GM12878 (cell line): ENCODE results near the gene OPRM1. TPM values are rescaled to one million over a fixed set of nuclear protein-coding genes. Genes with fewer than 3 reads are reported as not detected.

ENCODE experiments used
- ATAC-seq: fragments of 200-7000 bp; cut with Tn5 transposase; 3 replicates; pipeline ENCODE4 v1.9.1; 2020; ENCODE audit warnings: mild to moderate bottlenecking, moderate library complexity
- BruUV-seq: library from RNA; stranded (reverse); fragments of 400-500 nt; replicated peaks from 2 replicates; lab custom pipeline; 2021; lab: Mats Ljungman, UMichigan
- CTCF ChIA-PET: fragments of 300-600 bp; sonication (Branson Sonifier 250); formaldehyde crosslinking; extraction: SDS; loops from one replicate; lab custom pipeline; 2021; ENCODE audit warnings: inconsistent platforms; lab: Yijun Ruan, JAX
- POLR2A ChIA-PET: fragments of 350-600 bp; formaldehyde crosslinking; extraction: SDS; loops from one replicate; lab custom pipeline; 2021; ENCODE audit warnings: inconsistent platforms; lab: Charles Lee
- RAD21 ChIA-PET: fragments of 300-600 bp; sonication (Branson Sonifier 250); formaldehyde crosslinking; loops from one replicate; lab custom pipeline; 2023; ENCODE audit warnings: antibody characterized with exemption; ENCODE audit not compliant: unreplicated experiment; lab: Charles Lee
- SMC1A ChIA-PET: fragments of 300-600 bp; sonication (Branson Sonifier 250); formaldehyde crosslinking; loops from one replicate; lab custom pipeline; 2023; ENCODE audit not compliant: unreplicated experiment, uncharacterized antibody; lab: Charles Lee
- DNase-seq: peaks from one replicate; pipeline ENCODE4 v3.0.0-alpha.2; 2011; ENCODE audit warnings: low read depth, low spot score
- FAIRE-seq: peaks from 3 replicates; lab custom pipeline; 2011; peaks lifted over from hg19 to GRCh38; lab: Jason Lieb, UNC
- H2AFZ ChIP-seq: 2 replicates; pipeline ENCODE4 v1.6.0; 2011; ENCODE audit warnings: low read depth, low read length, control low read depth; ENCODE audit not compliant: control insufficient read depth
- H3K27ac ChIP-seq: 2 replicates; pipeline ENCODE4 v1.5.1; 2011; ENCODE audit warnings: control low read depth; ENCODE audit not compliant: control insufficient read depth, insufficient read depth
- H3K27me3 ChIP-seq, 2 experiments: replicated peaks in 1 of 2; 2 replicates each; pipeline versions ENCODE4 v1.6.0 to v1.6.1; 2011; ENCODE audit warnings: low read length in 1 of 2; ENCODE audit not compliant: control insufficient read depth in 2 of 2, insufficient read depth in 2 of 2
- H3K36me3 ChIP-seq, 2 experiments: 2 replicates each; pipeline ENCODE4 v1.5.1; 2011; ENCODE audit warnings: low read length in 1 of 2; ENCODE audit not compliant: control insufficient read depth in 2 of 2, insufficient read depth in 2 of 2
- H3K4me1 ChIP-seq: 2 replicates; pipeline ENCODE4 v1.6.1; 2011; ENCODE audit warnings: mild to moderate bottlenecking, low read length, moderate library complexity, mixed read lengths; ENCODE audit not compliant: control insufficient read depth, insufficient read depth
- H3K4me2 ChIP-seq: 2 replicates; pipeline ENCODE4 v1.6.0; 2011; ENCODE audit warnings: control low read depth; ENCODE audit not compliant: control insufficient read depth, insufficient read depth
- H3K4me3 ChIP-seq: fragments of 200-600 bp; sonication (generic); 2 replicates; pipeline ENCODE4 v1.5.1; 2016
- H3K79me2 ChIP-seq: 2 replicates; pipeline ENCODE4 v1.6.0; 2011; ENCODE audit warnings: low read length; ENCODE audit not compliant: control insufficient read depth, insufficient read depth
- H3K9ac ChIP-seq: 2 replicates; pipeline ENCODE4 v1.8.0; 2011; ENCODE audit warnings: low read length, control low read depth, mixed read lengths; ENCODE audit not compliant: control insufficient read depth, insufficient read depth
- H3K9me3 ChIP-seq: replicated peaks from 3 replicates; pipeline ENCODE4 v1.5.1; 2011; ENCODE audit warnings: mild to moderate bottlenecking, low read length; ENCODE audit not compliant: control insufficient read depth, insufficient read depth
- H4K20me1 ChIP-seq: 2 replicates; pipeline ENCODE4 v1.6.0; 2011; ENCODE audit not compliant: control insufficient read depth, insufficient read depth
- ATF7 ChIP-seq: fragments of 450-650 bp; IDR thresholded peaks from 2 replicates; pipeline ENCODE4 v1.6.1; 2016; ENCODE audit warnings: low read depth, mild to moderate bottlenecking
- BRCA1 ChIP-seq: IDR thresholded peaks from 2 replicates; pipeline ENCODE4 v1.6.1; 2011; ENCODE audit warnings: low read depth, low read length, improper control_type of control experiment
- CHD1 ChIP-seq: IDR thresholded peaks from 2 replicates; pipeline ENCODE4 v1.6.1; 2012; ENCODE audit warnings: low read depth, low read length, improper control_type of control experiment
- CREM ChIP-seq: IDR thresholded peaks from 2 replicates; pipeline ENCODE4 v1.6.1; 2014; ENCODE audit warnings: antibody characterized with exemption, low read depth
- CUX1 ChIP-seq: IDR thresholded peaks from 2 replicates; pipeline ENCODE4 v1.6.1; 2012; ENCODE audit warnings: improper control_type of control experiment, low read depth, low read length; ENCODE audit not compliant: insufficient replicate concordance
- FOXM1 ChIP-seq: IDR thresholded peaks from 2 replicates; pipeline ENCODE4 v1.6.1; 2012; ENCODE audit warnings: low read depth, mild to moderate bottlenecking, inconsistent platforms, low read length, moderate library complexity
- HDGF ChIP-seq: fragments of 450-650 bp; IDR thresholded peaks from 2 replicates; pipeline ENCODE4 v1.6.1; 2016; ENCODE audit warnings: antibody characterized with exemption
- KDM1A ChIP-seq: fragments of 200-600 bp; sonication (generic); IDR thresholded peaks from 2 replicates; pipeline ENCODE4 v1.6.1; 2016; ENCODE audit warnings: borderline replicate concordance
- LARP7 ChIP-seq: fragments of 450-650 bp; IDR thresholded peaks from 2 replicates; pipeline ENCODE4 v1.6.1; 2017; ENCODE audit warnings: mild to moderate bottlenecking
- NBN ChIP-seq: fragments of 450-650 bp; IDR thresholded peaks from 2 replicates; pipeline ENCODE4 v1.6.1; 2016
- NFXL1 ChIP-seq: fragments of 450-650 bp; IDR thresholded peaks from 2 replicates; pipeline ENCODE4 v1.6.1; 2017; ENCODE audit warnings: antibody characterized with exemption, mild to moderate bottlenecking, borderline replicate concordance
- RCOR1 ChIP-seq: conservative IDR thresholded peaks from 2 replicates; pipeline ENCODE4 v1.6.1; 2012; ENCODE audit warnings: low read depth, low read length, improper control_type of control experiment
- SREBF1 ChIP-seq: IDR thresholded peaks from 2 replicates; pipeline ENCODE4 v1.6.1; 2012; ENCODE audit warnings: mild to moderate bottlenecking, low read length
- ZNF622 ChIP-seq: fragments of 450-650 bp; IDR thresholded peaks from 2 replicates; pipeline ENCODE4 v1.6.1; 2017; ENCODE audit warnings: mild to moderate bottlenecking, inconsistent platforms
- WGBS: methylation state at CpG from one replicate; pipeline ENCODE4 v1.1.6; 2016; ENCODE audit warnings: low lambda C conversion rate; ENCODE audit not compliant: insufficient replicate concordance, insufficient coverage; ENCODE audit errors: missing lambda C conversion rate; 5-methylcytosine and 5-hydroxymethylcytosine counted together
- in situ Hi-C: fragments of 300-500 bp; cut with MboI; formaldehyde crosslinking; loops from 9 replicates; pipeline ENCODE4 v1.14.3; 2018; ENCODE audit warnings: mixed read lengths
- intact Hi-C: fragments of 100-400 bp; cut with micrococcal nuclease; formaldehyde crosslinking; loops from one replicate; pipeline ENCODE4 v1.14.2; 2022; ENCODE audit not compliant: unreplicated experiment
- polyA plus RNA-seq, 11 experiments: library from polyadenylated mRNA; depleted of rRNA in 4 of 11; unstranded in 6 of 11; stranded (reverse) in 5 of 11; fragments of >200 nt; fragmentation: Nextera tagmentation in 4 of 11; fragmentation: Illumina TruSeq in 1 of 11; extraction: Ambion mirVana in 4 of 11; extraction: Trizol in 1 of 11; gene quantifications; 1 replicate in 1 of 11; 2 replicates in 10 of 11; pipeline versions ENCODE4 v1.2.1 to v1.2.3, GENCODE V29; 2011 to 2016; ENCODE audit warnings: inconsistent platforms in 2 of 11, missing spikeins in 2 of 11, low read depth in 1 of 11
- total RNA-seq, 4 experiments: library from RNA; depleted of rRNA in 3 of 4; stranded (reverse); fragments of >200 nt in 3 of 4; fragmentation: Illumina TruSeq in 1 of 4; extraction: Trizol in 1 of 4; gene quantifications; 2 replicates each; pipeline versions ENCODE4 v1.2.1 to v1.2.3, GENCODE V29; 2013 to 2021
- TF ChIP-seq, protein P1 (sequence below): fragments of 450-650 bp; IDR thresholded peaks from 2 replicates; pipeline ENCODE4 v1.6.1; 2014; ENCODE audit warnings: mild to moderate bottlenecking
- TF ChIP-seq, protein P2 (sequence below): fragments of 450-650 bp; IDR thresholded peaks from 2 replicates; pipeline ENCODE4 v1.6.1; 2018; ENCODE audit warnings: borderline replicate concordance, mild to moderate bottlenecking; ENCODE audit not compliant: partially characterized antibody

Gene OPRM1
- total and polyA plus RNA-seq, 10 of the 15 experiments (the other 5 are each of a cell fraction or from before 2014, with no cell fraction given), result not detected

DNA sequence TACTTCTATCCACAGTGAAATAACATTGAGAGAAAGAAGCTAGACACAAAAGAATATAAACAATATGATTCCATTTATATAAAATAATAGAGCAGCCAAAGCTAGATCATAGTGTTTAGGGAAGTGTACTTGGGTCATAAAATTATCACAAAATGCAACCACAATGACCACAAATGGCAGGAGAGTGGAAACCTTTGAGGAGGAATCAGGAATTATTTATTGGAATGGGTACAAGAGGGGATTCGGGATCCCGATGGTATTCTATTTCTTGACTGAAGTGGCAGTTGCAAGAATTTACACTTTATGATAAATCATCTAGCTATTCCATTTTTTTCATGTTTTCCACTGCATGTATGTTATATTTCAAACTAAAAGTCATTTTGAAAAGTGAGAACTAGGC lies 241.5 kb downstream of the OPRM1 start:
- CTCF ChIA-PET, result interaction anchor here (1.0 kb wide), 1 partner anchor 136 kb away, joined by 3 read pairs; no protein-coding TSS in a partner anchor
- no peaks in the 10 kb centered on the region; the same call in 2 of the 3 replicates for H3K9me3 ChIP-seq
- H3K27ac ChIP-seq, result no peak overlapping the region
- no peak overlapping the region for H3K9ac ChIP-seq
- H3K4me1 ChIP-seq, result peaks cover 7% of the 10 kb centered on the region
- H4K20me1 ChIP-seq, result no peaks in the 10 kb centered on the region
- SMC1A ChIA-PET, result interaction anchor here (0.9 to 1.4 kb wide), 3 partner anchors 74 to 126 kb away, joined by 3 to 4 read pairs (median 3); no protein-coding TSS in a partner anchor
- POLR2A ChIA-PET, result interaction anchor here (0.6 kb wide), 1 partner anchor 46 kb away, joined by 4 read pairs; no protein-coding TSS in a partner anchor
- RAD21 ChIA-PET, result interaction anchor here (1.3 kb wide), 1 partner anchor 127 kb away, joined by 3 read pairs; no protein-coding TSS in a partner anchor
- no peak for FAIRE-seq
- H3K4me3 ChIP-seq, result no peak overlapping the region
- intact Hi-C loops, result no loop called here
- no TSS peak for BruUV-seq
- TF ChIP-seq NFXL1, result no peak
- TF ChIP-seq NBN, result no peak
- TF ChIP-seq CUX1, result no peak
- no peak for TF ChIP-seq CREM
- no peak for TF ChIP-seq FOXM1
- no peak for TF ChIP-seq ZNF622
- TF ChIP-seq, protein P1, sequence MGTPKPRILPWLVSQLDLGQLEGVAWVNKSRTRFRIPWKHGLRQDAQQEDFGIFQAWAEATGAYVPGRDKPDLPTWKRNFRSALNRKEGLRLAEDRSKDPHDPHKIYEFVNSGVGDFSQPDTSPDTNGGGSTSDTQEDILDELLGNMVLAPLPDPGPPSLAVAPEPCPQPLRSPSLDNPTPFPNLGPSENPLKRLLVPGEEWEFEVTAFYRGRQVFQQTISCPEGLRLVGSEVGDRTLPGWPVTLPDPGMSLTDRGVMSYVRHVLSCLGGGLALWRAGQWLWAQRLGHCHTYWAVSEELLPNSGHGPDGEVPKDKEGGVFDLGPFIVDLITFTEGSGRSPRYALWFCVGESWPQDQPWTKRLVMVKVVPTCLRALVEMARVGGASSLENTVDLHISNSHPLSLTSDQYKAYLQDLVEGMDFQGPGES, result no peak
- no peak for TF ChIP-seq CHD1
- TF ChIP-seq BRCA1, result no peak
- TF ChIP-seq RCOR1, result no peak
- TF ChIP-seq ATF7, result no peak
- TF ChIP-seq SREBF1, result no peak
- no peak for TF ChIP-seq LARP7
- no peak for TF ChIP-seq HDGF
- TF ChIP-seq, protein P2, sequence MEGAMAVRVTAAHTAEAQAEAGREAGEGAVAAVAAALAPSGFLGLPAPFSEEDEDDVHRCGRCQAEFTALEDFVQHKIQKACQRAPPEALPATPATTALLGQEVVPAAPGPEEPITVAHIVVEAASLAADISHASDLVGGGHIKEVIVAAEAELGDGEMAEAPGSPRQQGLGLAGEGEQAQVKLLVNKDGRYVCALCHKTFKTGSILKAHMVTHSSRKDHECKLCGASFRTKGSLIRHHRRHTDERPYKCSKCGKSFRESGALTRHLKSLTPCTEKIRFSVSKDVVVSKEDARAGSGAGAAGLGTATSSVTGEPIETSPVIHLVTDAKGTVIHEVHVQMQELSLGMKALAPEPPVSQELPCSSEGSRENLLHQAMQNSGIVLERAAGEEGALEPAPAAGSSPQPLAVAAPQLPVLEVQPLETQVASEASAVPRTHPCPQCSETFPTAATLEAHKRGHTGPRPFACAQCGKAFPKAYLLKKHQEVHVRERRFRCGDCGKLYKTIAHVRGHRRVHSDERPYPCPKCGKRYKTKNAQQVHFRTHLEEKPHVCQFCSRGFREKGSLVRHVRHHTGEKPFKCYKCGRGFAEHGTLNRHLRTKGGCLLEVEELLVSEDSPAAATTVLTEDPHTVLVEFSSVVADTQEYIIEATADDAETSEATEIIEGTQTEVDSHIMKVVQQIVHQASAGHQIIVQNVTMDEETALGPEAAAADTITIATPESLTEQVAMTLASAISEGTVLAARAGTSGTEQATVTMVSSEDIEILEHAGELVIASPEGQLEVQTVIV, result no peak
- no peak for TF ChIP-seq KDM1A
- TF ChIP-seq, all 136 proteins: peak for 0
- no peaks in the 10 kb centered on the region for H3K36me3 ChIP-seq
- no peak overlapping the region for H3K4me2 ChIP-seq
- in situ Hi-C loops, result no loop called here
- ATAC-seq (no peak), DNase-seq (no peak)
- no peak overlapping the region for H2AFZ ChIP-seq
- H3K27me3 ChIP-seq, result no peaks in the 10 kb centered on the region
- 3% methylated on average over 2 of the region's 2 CpGs for WGBS
- H3K79me2 ChIP-seq, result peaks cover 2% of the 10 kb centered on the region
